HEK293 (cell line): ENCODE results near the gene CCNY.

Experiments
- CTCF ChIA-PET: fragments of 350-600 bp; formaldehyde crosslinking; extraction: SDS; loops from one replicate; lab custom pipeline; 2021; ENCODE audit warnings: antibody characterized with exemption; lab: Yijun Ruan, JAX
- POLR2A ChIA-PET: fragments of 300-600 bp; formaldehyde crosslinking; extraction: SDS; loops from one replicate; lab custom pipeline; 2020; ENCODE audit warnings: antibody characterized with exemption, inconsistent platforms; lab: Yijun Ruan, JAX
- H3K27ac ChIP-seq: fragments of 200-500 bp; sonication (Bioruptor generic); 2 replicates; pipeline ENCODE4 v1.5.1; 2014; ENCODE audit warnings: low read depth, low read length, control low read depth, inconsistent platforms; ENCODE audit errors: extremely low read depth
- H3K36me3 ChIP-seq, 2 experiments: fragments of 200-500 bp in 1 of 2; sonication (Bioruptor generic) in 1 of 2; 1 replicate in 1 of 2; 2 replicates in 1 of 2; pipeline ENCODE4 v1.5.1; 2014 to 2017; ENCODE audit warnings: inconsistent platforms in 2 of 2, low read length in 2 of 2; ENCODE audit not compliant: control insufficient read depth in 2 of 2, insufficient read depth in 1 of 2
- H3K4me1 ChIP-seq: fragments of 200-500 bp; sonication (Bioruptor generic); 2 replicates; pipeline ENCODE4 v1.5.1; 2014; ENCODE audit warnings: mild to moderate bottlenecking, low read length, inconsistent platforms; ENCODE audit not compliant: control insufficient read depth, insufficient read depth
- H3K4me3 ChIP-seq: 2 replicates; pipeline ENCODE4 v1.5.1; 2011; ENCODE audit warnings: low read depth, mild to moderate bottlenecking, control low read depth, low read length, moderate library complexity
- H3K9me3 ChIP-seq: fragments of 200-500 bp; sonication (Bioruptor generic); 2 replicates; pipeline ENCODE4 v1.5.1; 2014; ENCODE audit warnings: low read depth, low read length, inconsistent platforms; ENCODE audit not compliant: control insufficient read depth, insufficient read depth
- BCL11A ChIP-seq: fragments of 450-650 bp; formaldehyde crosslinking; IDR thresholded peaks from 2 replicates; pipeline ENCODE4 v1.5.1; 2016; ENCODE audit warnings: low read depth, missing biosample characterization, missing genetic modification characterization
- GFI1B ChIP-seq: fragments of 450-650 bp; formaldehyde crosslinking; IDR thresholded peaks from 2 replicates; pipeline ENCODE4 v1.5.1; 2016; ENCODE audit warnings: missing biosample characterization, missing genetic modification characterization
- RBAK ChIP-seq: fragments of 450-650 bp; formaldehyde crosslinking; IDR thresholded peaks from 2 replicates; pipeline ENCODE4 v1.5.1; 2016; ENCODE audit warnings: missing biosample characterization, missing genetic modification characterization
- SETDB1 ChIP-seq: IDR thresholded peaks from one replicate; pipeline ENCODE4 v1.6.1; 2017; ENCODE audit warnings: mild to moderate bottlenecking, low read length, moderate library complexity, mixed read lengths; ENCODE audit not compliant: insufficient read length
- TRIM28 ChIP-seq: IDR thresholded peaks from 2 replicates; pipeline ENCODE4 v1.6.1; 2011; ENCODE audit warnings: low read length, control low read depth, borderline replicate concordance
- ZNF114 ChIP-seq: fragments of 450-650 bp; formaldehyde crosslinking; IDR thresholded peaks from 2 replicates; pipeline ENCODE4 v1.5.0; 2017; ENCODE audit warnings: missing biosample characterization, missing genetic modification characterization
- ZNF157 ChIP-seq: fragments of 450-650 bp; formaldehyde crosslinking; IDR thresholded peaks from 2 replicates; pipeline ENCODE4 v1.5.1; 2016; ENCODE audit warnings: missing biosample characterization, missing genetic modification characterization
- ZNF221 ChIP-seq: fragments of 450-650 bp; formaldehyde crosslinking; IDR thresholded peaks from 2 replicates; pipeline ENCODE4 v1.5.1; 2017; ENCODE audit warnings: missing biosample characterization, missing genetic modification characterization, borderline replicate concordance
- ZNF223 ChIP-seq: fragments of 450-650 bp; formaldehyde crosslinking; IDR thresholded peaks from 2 replicates; pipeline ENCODE4 v1.5.1; 2016; ENCODE audit warnings: missing biosample characterization, missing genetic modification characterization
- ZNF266 ChIP-seq: fragments of 450-650 bp; formaldehyde crosslinking; IDR thresholded peaks from 2 replicates; pipeline ENCODE4 v1.5.1; 2016; ENCODE audit warnings: missing biosample characterization, missing genetic modification characterization, low read depth
- ZNF311 ChIP-seq: fragments of 450-650 bp; formaldehyde crosslinking; IDR thresholded peaks from 2 replicates; pipeline ENCODE4 v1.5.1; 2017; ENCODE audit warnings: missing biosample characterization, missing genetic modification characterization, borderline replicate concordance
- ZNF37A ChIP-seq: fragments of 450-650 bp; IDR thresholded peaks from 2 replicates; pipeline ENCODE4 v1.5.1; 2018; ENCODE audit warnings: missing biosample characterization, missing genetic modification characterization
- ZNF404 ChIP-seq: fragments of 450-650 bp; formaldehyde crosslinking; IDR thresholded peaks from 2 replicates; pipeline ENCODE4 v1.5.1; 2017; ENCODE audit warnings: missing biosample characterization, missing genetic modification characterization
- ZNF514 ChIP-seq: fragments of 450-650 bp; formaldehyde crosslinking; IDR thresholded peaks from 2 replicates; pipeline ENCODE4 v1.5.1; 2016; ENCODE audit warnings: missing biosample characterization, missing genetic modification characterization
- ZNF544 ChIP-seq: fragments of 450-650 bp; formaldehyde crosslinking; IDR thresholded peaks from 2 replicates; pipeline ENCODE4 v1.5.0; 2017; ENCODE audit warnings: missing biosample characterization, missing genetic modification characterization
- ZNF549 ChIP-seq: fragments of 450-650 bp; IDR thresholded peaks from 2 replicates; pipeline ENCODE4 v1.5.1; 2018; ENCODE audit warnings: missing biosample characterization, missing genetic modification characterization, mild to moderate bottlenecking, inconsistent platforms, moderate library complexity
- ZNF561 ChIP-seq: fragments of 450-650 bp; IDR thresholded peaks from 2 replicates; pipeline ENCODE4 v1.5.1; 2018; ENCODE audit warnings: missing biosample characterization, missing genetic modification characterization, borderline replicate concordance
- ZNF658 ChIP-seq: fragments of 450-650 bp; formaldehyde crosslinking; IDR thresholded peaks from 2 replicates; pipeline ENCODE4; 2016; ENCODE audit warnings: missing biosample characterization, missing genetic modification characterization
- ZNF701 ChIP-seq: fragments of 450-650 bp; formaldehyde crosslinking; IDR thresholded peaks from 2 replicates; pipeline ENCODE4 v1.5.1; 2016; ENCODE audit warnings: missing biosample characterization, missing genetic modification characterization
- ZNF707 ChIP-seq: fragments of 450-650 bp; formaldehyde crosslinking; IDR thresholded peaks from 2 replicates; pipeline ENCODE4 v1.5.1; 2016; ENCODE audit warnings: missing biosample characterization, missing genetic modification characterization
- ZNF768 ChIP-seq: fragments of 450-650 bp; formaldehyde crosslinking; IDR thresholded peaks from 2 replicates; pipeline ENCODE4 v1.5.1; 2018; ENCODE audit warnings: missing biosample characterization, mild to moderate bottlenecking, missing genetic modification characterization
- ZNF792 ChIP-seq: fragments of 450-650 bp; formaldehyde crosslinking; IDR thresholded peaks from 2 replicates; pipeline ENCODE4 v1.5.1; 2016; ENCODE audit warnings: missing biosample characterization, missing genetic modification characterization
- ZSCAN30 ChIP-seq: fragments of 450-650 bp; IDR thresholded peaks from 2 replicates; pipeline ENCODE4 v1.5.1; 2018; ENCODE audit warnings: missing biosample characterization, mild to moderate bottlenecking, missing genetic modification characterization, moderate library complexity
- TF ChIP-seq, protein P1 (sequence below): fragments of 450-650 bp; formaldehyde crosslinking; IDR thresholded peaks from 2 replicates; pipeline ENCODE4 v1.5.0; 2017; ENCODE audit warnings: missing biosample characterization, missing genetic modification characterization, borderline replicate concordance
- TF ChIP-seq, protein P2 (sequence below): fragments of 450-650 bp; formaldehyde crosslinking; IDR thresholded peaks from 2 replicates; pipeline ENCODE4 v1.5.1; 2016; ENCODE audit warnings: missing biosample characterization, missing genetic modification characterization

The CCNY gene

DNA sequence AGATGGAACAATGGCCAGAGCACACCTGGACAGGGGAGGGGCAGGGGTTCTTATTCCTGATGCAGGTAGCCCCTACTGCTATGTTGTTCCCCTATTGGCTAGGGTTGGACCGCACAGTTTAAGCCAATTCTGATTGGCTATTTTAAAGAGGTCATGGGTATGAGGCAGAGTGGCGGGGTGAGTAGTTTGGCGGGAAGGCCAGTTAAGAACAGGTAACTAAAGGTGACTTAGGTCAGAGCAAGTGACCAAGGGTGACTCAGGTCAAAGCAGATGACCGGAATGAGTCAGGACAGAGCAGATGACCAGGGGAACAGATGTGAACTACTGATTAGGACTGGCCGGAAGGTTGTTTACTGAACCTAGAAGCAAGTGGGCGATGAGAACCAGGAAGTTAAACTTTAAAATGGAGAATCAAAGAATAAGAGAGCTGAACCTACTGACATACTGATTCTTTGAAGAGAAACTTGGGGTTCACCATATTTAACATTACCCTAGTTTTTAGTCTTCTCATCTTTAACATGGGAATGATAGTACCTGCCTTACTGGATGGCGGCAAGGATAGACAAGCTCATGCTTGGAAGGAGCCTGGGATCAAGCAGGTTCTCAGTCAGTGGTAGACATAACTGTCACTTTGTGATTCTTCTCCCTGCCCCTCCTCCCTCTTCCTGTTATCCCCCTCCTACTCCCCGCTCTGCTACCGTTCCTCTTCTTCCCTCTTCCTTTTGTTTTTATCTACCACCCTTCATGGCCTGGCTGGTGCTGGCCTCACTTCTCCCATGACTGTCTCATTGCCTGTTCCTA lies 55.0 kb downstream of the CCNY start:
- Histone ChIP-seq H3K9me3 (no peaks in the 10 kb centered on the region), H3K4me1 (peaks cover 9% of the 10 kb centered on the region), H3K27ac (no peak overlapping the region), H3K4me3 (no peak overlapping the region), H3K36me3 (no peaks in the 10 kb centered on the region)
- TF ChIP-seq TRIM28 (no peak), ZNF561 (tag by site-specific recombination) (0 out of 2 replicates have a peak, but pooled peaks have one; percentile 7), SETDB1 (peak; percentile 85)
- CTCF ChIA-PET, result no interaction called here
- POLR2A ChIA-PET, result no interaction called here

DNA sequence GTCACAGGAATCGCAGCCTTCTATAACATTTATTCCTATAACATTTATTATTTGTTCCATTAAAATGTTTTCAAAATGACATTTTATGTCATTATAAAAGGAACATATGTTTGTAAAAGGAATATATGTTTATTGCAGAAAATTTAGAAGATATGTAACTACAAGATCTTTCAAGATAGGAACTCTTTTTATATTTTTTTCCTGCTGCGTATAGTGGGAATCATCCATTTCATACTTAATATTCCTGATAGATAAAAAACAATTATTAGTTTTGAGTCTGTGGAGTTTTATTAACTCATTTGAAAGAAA lies 55.6 kb downstream of the CCNY start:
- POLR2A ChIA-PET, result no interaction called here
- no peak overlapping the region for H3K27ac ChIP-seq
- peaks cover 3% of the 10 kb centered on the region for H3K4me1 ChIP-seq
- no peaks in the 10 kb centered on the region for H3K9me3 ChIP-seq
- H3K36me3 ChIP-seq, result no peaks in the 10 kb centered on the region
- CTCF ChIA-PET, result no interaction called here
- H3K4me3 ChIP-seq, result no peak overlapping the region
- TF ChIP-seq ZNF768 (tag by site-specific recombination) (no peak), ZNF514 (no peak), ZNF114 (tag by site-specific recombination) (no peak), ZNF266 (no peak), ZNF658 (tag by site-specific recombination) (no peak), ZNF157 (no peak), ZNF37A (tag by site-specific recombination) (no peak), ZNF792 (tag by site-specific recombination) (no peak), ZNF544 (tag by site-specific recombination) (no peak), ZNF707 (no peak), GFI1B (no peak), ZSCAN30 (tag by site-specific recombination) (no peak), ZNF221 (tag by site-specific recombination) (no peak)
- TF ChIP-seq, protein P1, sequence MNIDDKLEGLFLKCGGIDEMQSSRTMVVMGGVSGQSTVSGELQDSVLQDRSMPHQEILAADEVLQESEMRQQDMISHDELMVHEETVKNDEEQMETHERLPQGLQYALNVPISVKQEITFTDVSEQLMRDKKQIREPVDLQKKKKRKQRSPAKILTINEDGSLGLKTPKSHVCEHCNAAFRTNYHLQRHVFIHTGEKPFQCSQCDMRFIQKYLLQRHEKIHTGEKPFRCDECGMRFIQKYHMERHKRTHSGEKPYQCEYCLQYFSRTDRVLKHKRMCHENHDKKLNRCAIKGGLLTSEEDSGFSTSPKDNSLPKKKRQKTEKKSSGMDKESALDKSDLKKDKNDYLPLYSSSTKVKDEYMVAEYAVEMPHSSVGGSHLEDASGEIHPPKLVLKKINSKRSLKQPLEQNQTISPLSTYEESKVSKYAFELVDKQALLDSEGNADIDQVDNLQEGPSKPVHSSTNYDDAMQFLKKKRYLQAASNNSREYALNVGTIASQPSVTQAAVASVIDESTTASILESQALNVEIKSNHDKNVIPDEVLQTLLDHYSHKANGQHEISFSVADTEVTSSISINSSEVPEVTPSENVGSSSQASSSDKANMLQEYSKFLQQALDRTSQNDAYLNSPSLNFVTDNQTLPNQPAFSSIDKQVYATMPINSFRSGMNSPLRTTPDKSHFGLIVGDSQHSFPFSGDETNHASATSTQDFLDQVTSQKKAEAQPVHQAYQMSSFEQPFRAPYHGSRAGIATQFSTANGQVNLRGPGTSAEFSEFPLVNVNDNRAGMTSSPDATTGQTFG, result no peak
- TF ChIP-seq, protein P2, sequence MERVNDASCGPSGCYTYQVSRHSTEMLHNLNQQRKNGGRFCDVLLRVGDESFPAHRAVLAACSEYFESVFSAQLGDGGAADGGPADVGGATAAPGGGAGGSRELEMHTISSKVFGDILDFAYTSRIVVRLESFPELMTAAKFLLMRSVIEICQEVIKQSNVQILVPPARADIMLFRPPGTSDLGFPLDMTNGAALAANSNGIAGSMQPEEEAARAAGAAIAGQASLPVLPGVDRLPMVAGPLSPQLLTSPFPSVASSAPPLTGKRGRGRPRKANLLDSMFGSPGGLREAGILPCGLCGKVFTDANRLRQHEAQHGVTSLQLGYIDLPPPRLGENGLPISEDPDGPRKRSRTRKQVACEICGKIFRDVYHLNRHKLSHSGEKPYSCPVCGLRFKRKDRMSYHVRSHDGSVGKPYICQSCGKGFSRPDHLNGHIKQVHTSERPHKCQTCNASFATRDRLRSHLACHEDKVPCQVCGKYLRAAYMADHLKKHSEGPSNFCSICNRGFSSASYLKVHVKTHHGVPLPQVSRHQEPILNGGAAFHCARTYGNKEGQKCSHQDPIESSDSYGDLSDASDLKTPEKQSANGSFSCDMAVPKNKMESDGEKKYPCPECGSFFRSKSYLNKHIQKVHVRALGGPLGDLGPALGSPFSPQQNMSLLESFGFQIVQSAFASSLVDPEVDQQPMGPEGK (tag by site-specific recombination), result no peak

DNA sequence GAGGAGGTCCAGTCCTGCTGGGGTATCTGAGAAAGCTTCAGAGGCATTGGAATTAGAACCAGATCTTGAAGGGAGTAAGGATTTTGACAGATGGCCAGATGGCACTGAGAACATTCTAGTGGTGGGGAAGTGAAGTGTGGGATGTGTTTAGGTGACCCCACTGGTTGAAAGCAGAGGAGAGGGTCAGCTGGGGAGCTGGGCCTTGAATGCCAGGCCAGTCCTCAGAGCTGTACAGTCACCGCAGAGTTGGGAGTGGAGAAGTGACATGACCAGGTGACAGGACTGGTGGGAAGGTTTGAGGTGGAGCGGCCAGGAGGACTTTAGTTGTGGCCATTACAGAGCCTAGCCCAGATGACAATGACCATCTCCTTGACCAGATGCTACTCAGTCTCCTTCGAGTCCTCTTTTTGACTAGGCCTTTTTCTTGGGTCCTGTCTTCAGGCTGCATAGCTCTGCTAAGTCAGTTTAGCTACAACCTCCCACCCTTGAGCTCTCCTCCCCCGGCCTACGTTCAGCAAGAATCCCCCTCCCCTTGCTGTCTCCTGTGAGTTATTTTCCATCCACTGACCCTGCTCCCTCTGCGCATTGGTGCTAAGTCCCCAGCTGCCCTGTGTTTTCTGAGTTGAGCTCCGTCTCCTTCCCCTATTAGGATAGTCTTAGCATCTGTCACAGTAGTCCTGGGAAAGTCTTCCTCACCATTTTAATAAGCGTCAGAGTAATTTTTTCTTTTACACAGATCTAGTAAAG lies 56.3 kb downstream of the CCNY start:
- Histone ChIP-seq H3K36me3 (no peaks in the 10 kb centered on the region), H3K4me3 (no peak overlapping the region), H3K4me1 (no peaks in the 10 kb centered on the region; the same call in 1 of the 2 replicates), H3K27ac (no peak overlapping the region), H3K9me3 (no peaks in the 10 kb centered on the region)
- TF ChIP-seq RBAK (tag by site-specific recombination) (no peak), ZNF549 (tag by site-specific recombination) (no peak), BCL11A (no peak), ZNF404 (tag by site-specific recombination) (no peak), ZNF701 (tag by site-specific recombination) (no peak), ZNF311 (tag by site-specific recombination) (no peak), ZNF223 (tag by site-specific recombination) (no peak)
- ChIA-PET CTCF (no interaction called here), POLR2A (no interaction called here)
